Activated CD4-positive, alpha-beta memory T cell treated with anti-CD3 and anti-CD28 coated beads, Interleukin-2, amount 10 ng/mL, durations not matched to agents 7 days and 5 days (primary cell): Measurements from ENCODE around the gene HDAC10. TPM values are rescaled to one million over a fixed set of nuclear protein-coding genes. Genes with fewer than 3 reads are reported as not detected.

Experiments
- CTCF ChIA-PET: fragments of 350-600 bp; sonication (Branson Sonifier 250); formaldehyde crosslinking; loops from one replicate; lab custom pipeline; 2021; ENCODE audit warnings: antibody characterized with exemption, inconsistent platforms; lab: Charles Lee
- POLR2A ChIA-PET: fragments of 350-600 bp; sonication (Branson Sonifier 250); formaldehyde crosslinking; loops from one replicate; lab custom pipeline; 2021; ENCODE audit warnings: antibody characterized with exemption; lab: Charles Lee
- DNase-seq: peaks from one replicate; pipeline ENCODE4 v3.0.0-alpha.2; 2020
- H3K27ac Mint-ChIP-seq: one replicate; pipeline ENCODE4 v1.8.0; 2021; ENCODE audit warnings: mild to moderate bottlenecking, mixed read lengths
- H3K27me3 Mint-ChIP-seq: one replicate; pipeline ENCODE4 v1.8.0; 2021; ENCODE audit warnings: mixed read lengths
- H3K36me3 Mint-ChIP-seq: one replicate; pipeline ENCODE4 v1.8.0; 2021; ENCODE audit warnings: low read depth, mixed read lengths
- H3K4me1 Mint-ChIP-seq: one replicate; pipeline ENCODE4 v1.8.0; 2021; ENCODE audit warnings: mixed read lengths
- H3K4me3 Mint-ChIP-seq: one replicate; pipeline ENCODE4 v1.8.0; 2021; ENCODE audit warnings: mild to moderate bottlenecking, mixed read lengths
- H3K9me3 Mint-ChIP-seq: one replicate; pipeline ENCODE4 v1.8.0; 2021; ENCODE audit warnings: mixed read lengths
- total RNA-seq, 2 experiments: library from RNA; stranded (reverse); gene quantifications; one replicate each; pipeline ENCODE4 v1.2.3, GENCODE V29; 2021

HDAC10 gene
- total RNA-seq, 2 experiments from 2014 or later, result 83.7 to 90.0 TPM

- POLR2A ChIA-PET, result interaction anchor here (1.1 to 1.5 kb wide), 3 partner anchors 12 to 49 kb away, joined by 3 to 4 read pairs (median 3); no protein-coding TSS in a partner anchor
These were observed 41.8 kb upstream of the HDAC10 start for GRCh38 chr22:50292643-50293440.

GRCh38 chr22:50289942-50290630, 39.0 kb upstream of the HDAC10 start:
- H3K4me1 Mint-ChIP-seq, result peaks cover 10% of the 10 kb centered on the region
- H3K36me3 Mint-ChIP-seq, result no peaks in the 10 kb centered on the region
- ChIA-PET POLR2A (no interaction called here), CTCF (no interaction called here)
- no peak overlapping the region for H3K4me3 Mint-ChIP-seq
- peaks cover 8% of the 10 kb centered on the region for H3K27me3 Mint-ChIP-seq
- H3K27ac Mint-ChIP-seq, result no peak overlapping the region
- DNase-seq, result no peak
- no peaks in the 10 kb centered on the region for H3K9me3 Mint-ChIP-seq

More at GRCh38 chr22:50292643-50293440, 41.8 kb upstream of the HDAC10 start:
- peak overlapping the region; percentile 2 for H3K27ac Mint-ChIP-seq
- H3K36me3 Mint-ChIP-seq, result no peaks in the 10 kb centered on the region
- peaks cover 9% of the 10 kb centered on the region for H3K27me3 Mint-ChIP-seq
- CTCF ChIA-PET, result interaction anchor here (1.5 kb wide), 1 partner anchor 12 kb away, joined by 3 read pairs; no protein-coding TSS in a partner anchor
- H3K9me3 Mint-ChIP-seq, result no peaks in the 10 kb centered on the region
- H3K4me3 Mint-ChIP-seq, result peak overlapping the region; percentile 39
- no peak for DNase-seq
- peaks cover 10% of the 10 kb centered on the region for H3K4me1 Mint-ChIP-seq

GRCh38 chr22:50289151-50289941, 38.3 kb upstream of the HDAC10 start:
- ChIA-PET POLR2A (no interaction called here), CTCF (no interaction called here)
- H3K4me3 Mint-ChIP-seq, result no peak overlapping the region
- peaks cover 8% of the 10 kb centered on the region for H3K27me3 Mint-ChIP-seq
- no peak for DNase-seq
- H3K9me3 Mint-ChIP-seq, result no peaks in the 10 kb centered on the region
- H3K4me1 Mint-ChIP-seq, result peaks cover 10% of the 10 kb centered on the region
- H3K36me3 Mint-ChIP-seq, result no peaks in the 10 kb centered on the region
- H3K27ac Mint-ChIP-seq, result no peak overlapping the region

- no peak overlapping the region for H3K27ac Mint-ChIP-seq
- H3K4me1 Mint-ChIP-seq, result peaks cover 5% of the 10 kb centered on the region
- H3K27me3 Mint-ChIP-seq, result peaks cover 5% of the 10 kb centered on the region
- ChIA-PET POLR2A (no interaction called here), CTCF (interaction anchor here (1.0 kb wide), 1 partner anchor 11 kb away, joined by 3 read pairs; no protein-coding TSS in a partner anchor)
- H3K36me3 Mint-ChIP-seq, result no peaks in the 10 kb centered on the region
- H3K9me3 Mint-ChIP-seq, result no peaks in the 10 kb centered on the region
- no peak overlapping the region for H3K4me3 Mint-ChIP-seq
- DNase-seq, result no peak
These were observed 36.7 kb upstream of the HDAC10 start for GRCh38 chr22:50287731-50288130.

GRCh38 chr22:50286701-50287318, 35.7 kb upstream of the HDAC10 start:
- H3K4me3 Mint-ChIP-seq, result no peak overlapping the region
- no peaks in the 10 kb centered on the region for H3K4me1 Mint-ChIP-seq
- no peak for DNase-seq
- H3K27ac Mint-ChIP-seq, result no peak overlapping the region
- H3K36me3 Mint-ChIP-seq, result no peaks in the 10 kb centered on the region
- no peaks in the 10 kb centered on the region for H3K9me3 Mint-ChIP-seq
- H3K27me3 Mint-ChIP-seq, result no peaks in the 10 kb centered on the region
- POLR2A ChIA-PET, result no interaction called here
- CTCF ChIA-PET, result no interaction called here

- no peaks in the 10 kb centered on the region for H3K27me3 Mint-ChIP-seq
- no peaks in the 10 kb centered on the region for H3K9me3 Mint-ChIP-seq
- POLR2A ChIA-PET, result no interaction called here
These were observed 35.2 kb upstream of the HDAC10 start for GRCh38 chr22:50286275-50286674.

GRCh38 chr22:50285568-50286229, 34.6 kb upstream of the HDAC10 start:
- Mint-ChIP-seq H3K4me1 (no peaks in the 10 kb centered on the region), H3K36me3 (no peaks in the 10 kb centered on the region), H3K27ac (no peak overlapping the region), H3K4me3 (no peak overlapping the region), H3K9me3 (no peaks in the 10 kb centered on the region), H3K27me3 (no peaks in the 10 kb centered on the region)
- CTCF ChIA-PET, result no interaction called here
- DNase-seq, result no peak
- POLR2A ChIA-PET, result no interaction called here

More at GRCh38 chr22:50286275-50286674, 35.2 kb upstream of the HDAC10 start:
- Mint-ChIP-seq H3K27ac (no peak overlapping the region), H3K36me3 (no peaks in the 10 kb centered on the region), H3K4me1 (no peaks in the 10 kb centered on the region), H3K4me3 (no peak overlapping the region)
- no peak for DNase-seq
- CTCF ChIA-PET, result no interaction called here

GRCh38 chr22:50284479-50284878, 33.4 kb upstream of the HDAC10 start:
- no peaks in the 10 kb centered on the region for H3K4me1 Mint-ChIP-seq
- H3K36me3 Mint-ChIP-seq, result no peaks in the 10 kb centered on the region
- ChIA-PET POLR2A (no interaction called here), CTCF (no interaction called here)
- H3K27ac Mint-ChIP-seq, result no peak overlapping the region
- no peak overlapping the region for H3K4me3 Mint-ChIP-seq
- no peaks in the 10 kb centered on the region for H3K9me3 Mint-ChIP-seq
- no peaks in the 10 kb centered on the region for H3K27me3 Mint-ChIP-seq
- no peak for DNase-seq

GRCh38 chr22:50283821-50284220, 32.8 kb upstream of the HDAC10 start:
- Mint-ChIP-seq H3K9me3 (no peaks in the 10 kb centered on the region), H3K4me1 (no peaks in the 10 kb centered on the region), H3K27me3 (no peaks in the 10 kb centered on the region), H3K4me3 (no peak overlapping the region), H3K36me3 (no peaks in the 10 kb centered on the region), H3K27ac (no peak overlapping the region)
- ChIA-PET CTCF (no interaction called here), POLR2A (no interaction called here)
- DNase-seq, result no peak

GRCh38 chr22:50282361-50283155, 31.5 kb upstream of the HDAC10 start:
- Mint-ChIP-seq H3K27me3 (no peaks in the 10 kb centered on the region), H3K36me3 (no peaks in the 10 kb centered on the region), H3K9me3 (no peaks in the 10 kb centered on the region), H3K27ac (no peak overlapping the region), H3K4me3 (no peak overlapping the region), H3K4me1 (no peaks in the 10 kb centered on the region)
- ChIA-PET CTCF (no interaction called here), POLR2A (no interaction called here)
- no peak for DNase-seq

- Mint-ChIP-seq H3K36me3 (no peaks in the 10 kb centered on the region), H3K4me1 (no peaks in the 10 kb centered on the region), H3K4me3 (no peak overlapping the region), H3K9me3 (no peaks in the 10 kb centered on the region), H3K27me3 (no peaks in the 10 kb centered on the region), H3K27ac (no peak overlapping the region)
- ChIA-PET CTCF (no interaction called here), POLR2A (no interaction called here)
- DNase-seq, result no peak
These were observed 30.9 kb upstream of the HDAC10 start for GRCh38 chr22:50281957-50282356.

GRCh38 chr22:50281384-50281760, 30.3 kb upstream of the HDAC10 start:
- H3K36me3 Mint-ChIP-seq, result no peaks in the 10 kb centered on the region

More at GRCh38 chr22:50281384-50281760, 30.3 kb upstream of the HDAC10 start:
- no peaks in the 10 kb centered on the region for H3K9me3 Mint-ChIP-seq
- ChIA-PET CTCF (no interaction called here), POLR2A (no interaction called here)
- H3K27me3 Mint-ChIP-seq, result no peaks in the 10 kb centered on the region
- no peaks in the 10 kb centered on the region for H3K4me1 Mint-ChIP-seq
- DNase-seq, result no peak
- H3K4me3 Mint-ChIP-seq, result no peak overlapping the region
- H3K27ac Mint-ChIP-seq, result no peak overlapping the region
